Measurements from ENCODE around the gene KIF3A. TPM values are rescaled to one million over a fixed set of nuclear protein-coding genes. Genes with fewer than 3 reads are reported as not detected.

Gene KIF3A
- total RNA-seq, 4 donors from 2014 or later = 5.9 to 203 (median 19.5) TPM

DNA sequence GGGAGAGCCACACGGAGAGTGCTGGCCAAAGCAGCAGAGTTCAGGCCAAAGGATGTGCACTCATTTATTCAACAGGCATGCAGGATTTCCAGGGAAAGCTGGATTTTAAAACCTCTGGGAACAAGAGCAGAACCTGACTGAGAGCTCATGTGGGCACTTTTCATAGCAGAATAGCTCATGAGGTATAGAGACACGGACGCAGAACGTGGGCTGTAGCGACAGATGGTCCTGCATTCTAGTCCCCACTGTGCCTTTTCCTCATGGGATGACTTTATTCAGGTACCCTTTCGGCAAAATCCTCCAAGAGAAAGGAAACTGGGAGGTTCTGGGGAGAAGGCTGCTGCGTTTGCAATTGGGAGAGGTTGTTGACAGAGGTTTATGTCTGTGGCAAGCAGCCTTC is 58.2 kb downstream of the KIF3A start:
- no peaks in the 10 kb centered on the region for H3K27me3 ChIP-seq
- H3K4me1 ChIP-seq = peaks cover 0 to 6% of the 10 kb centered on the region in 2 donors
- DNase-seq = no peak
- intact Hi-C loops (cut with DNase I; ENCODE audit: low total_unique reads) = no loop called here
- no peaks in the 10 kb centered on the region for H3K9me3 ChIP-seq
- H3K36me3 ChIP-seq = no peaks in the 10 kb centered on the region
- H3K4me3 ChIP-seq = no peak overlapping the region
- TF ChIP-seq POLR2A (IDR thresholded peaks at IDR 0.05) = no peak
- TF ChIP-seq, protein P1, sequence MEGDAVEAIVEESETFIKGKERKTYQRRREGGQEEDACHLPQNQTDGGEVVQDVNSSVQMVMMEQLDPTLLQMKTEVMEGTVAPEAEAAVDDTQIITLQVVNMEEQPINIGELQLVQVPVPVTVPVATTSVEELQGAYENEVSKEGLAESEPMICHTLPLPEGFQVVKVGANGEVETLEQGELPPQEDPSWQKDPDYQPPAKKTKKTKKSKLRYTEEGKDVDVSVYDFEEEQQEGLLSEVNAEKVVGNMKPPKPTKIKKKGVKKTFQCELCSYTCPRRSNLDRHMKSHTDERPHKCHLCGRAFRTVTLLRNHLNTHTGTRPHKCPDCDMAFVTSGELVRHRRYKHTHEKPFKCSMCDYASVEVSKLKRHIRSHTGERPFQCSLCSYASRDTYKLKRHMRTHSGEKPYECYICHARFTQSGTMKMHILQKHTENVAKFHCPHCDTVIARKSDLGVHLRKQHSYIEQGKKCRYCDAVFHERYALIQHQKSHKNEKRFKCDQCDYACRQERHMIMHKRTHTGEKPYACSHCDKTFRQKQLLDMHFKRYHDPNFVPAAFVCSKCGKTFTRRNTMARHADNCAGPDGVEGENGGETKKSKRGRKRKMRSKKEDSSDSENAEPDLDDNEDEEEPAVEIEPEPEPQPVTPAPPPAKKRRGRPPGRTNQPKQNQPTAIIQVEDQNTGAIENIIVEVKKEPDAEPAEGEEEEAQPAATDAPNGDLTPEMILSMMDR (IDR thresholded peaks at IDR 0.05) = no peak
- no peak overlapping the region for H3K27ac ChIP-seq

DNA sequence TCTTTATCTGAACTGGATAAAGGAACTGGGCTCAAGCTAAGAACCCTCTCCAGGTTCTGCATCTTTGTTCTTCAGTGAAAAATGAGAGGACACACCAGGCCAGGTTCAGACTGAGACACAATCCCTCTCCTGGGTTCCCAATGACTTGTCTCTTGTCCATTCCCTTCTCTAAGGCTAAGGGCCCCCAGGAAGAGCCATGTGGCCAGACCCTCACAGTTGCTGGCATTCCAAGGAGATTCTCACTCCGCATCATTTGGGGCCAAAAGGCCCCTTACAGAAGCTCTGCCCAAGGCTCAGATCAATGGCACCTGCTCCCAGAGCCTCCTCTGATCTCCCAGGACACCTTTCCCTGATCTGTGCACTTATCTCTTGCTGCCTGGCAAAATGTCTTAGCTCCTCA is 58.6 kb downstream of the KIF3A start:
- DNase-seq = no peak
- Histone ChIP-seq H3K4me3 (no peak overlapping the region), H3K4me1 (peaks cover 0 to 6% of the 10 kb centered on the region in 2 donors), H3K9me3 (no peaks in the 10 kb centered on the region), H3K36me3 (no peaks in the 10 kb centered on the region), H3K27me3 (no peaks in the 10 kb centered on the region), H3K27ac (no peak overlapping the region)
- intact Hi-C loops (cut with DNase I; ENCODE audit: low total_unique reads) = no loop called here
- TF ChIP-seq, protein P1 (IDR thresholded peaks at IDR 0.05) = no peak
- TF ChIP-seq POLR2A (IDR thresholded peaks at IDR 0.05) = no peak

DNA sequence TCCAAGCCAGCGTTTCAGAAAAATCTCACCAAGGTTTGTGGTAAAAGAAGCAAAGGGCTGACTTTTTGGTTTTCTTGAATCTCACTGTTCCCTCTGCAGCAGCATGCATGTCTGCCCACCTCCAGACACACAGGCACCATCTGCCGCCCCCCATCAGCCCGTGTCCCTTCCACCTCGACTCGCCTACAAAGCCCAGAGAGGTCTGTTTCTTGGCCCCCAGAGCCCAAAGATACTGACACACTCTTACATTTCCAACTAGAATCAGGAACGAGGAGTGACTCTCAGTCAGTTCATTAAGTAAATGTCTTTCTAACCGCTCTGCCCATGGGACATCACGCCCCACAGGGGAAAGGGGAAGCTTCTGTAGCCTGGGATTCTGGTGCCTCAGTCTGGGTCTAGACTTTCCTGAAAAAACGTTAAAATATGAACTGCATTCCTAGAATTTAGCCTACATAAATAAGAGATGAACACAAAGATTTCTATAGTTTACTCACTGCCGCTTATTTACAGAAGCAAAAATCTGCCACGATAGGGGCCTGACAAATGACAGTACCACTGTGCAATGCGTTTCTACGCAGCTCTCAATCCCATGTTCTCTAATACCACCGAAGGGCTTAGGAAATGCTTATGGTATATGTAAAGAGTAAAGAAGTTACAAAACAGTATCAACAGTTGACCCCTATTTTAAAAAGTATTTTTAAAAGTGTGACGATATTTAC is 59.5 kb downstream of the KIF3A start:
- no peaks in the 10 kb centered on the region for H3K9me3 ChIP-seq
- H3K27ac ChIP-seq = no peak overlapping the region
- TF ChIP-seq, protein P1 (IDR thresholded peaks at IDR 0.05) = no peak
- TF ChIP-seq POLR2A (IDR thresholded peaks at IDR 0.05) = no peak
- intact Hi-C loops (cut with DNase I; ENCODE audit: low total_unique reads) = no loop called here
- H3K4me3 ChIP-seq = no peak overlapping the region
- H3K4me1 ChIP-seq = peaks cover 0 to 6% of the 10 kb centered on the region in 2 donors
- no peaks in the 10 kb centered on the region for H3K27me3 ChIP-seq
- no peaks in the 10 kb centered on the region for H3K36me3 ChIP-seq
- DNase-seq = no peak

DNA sequence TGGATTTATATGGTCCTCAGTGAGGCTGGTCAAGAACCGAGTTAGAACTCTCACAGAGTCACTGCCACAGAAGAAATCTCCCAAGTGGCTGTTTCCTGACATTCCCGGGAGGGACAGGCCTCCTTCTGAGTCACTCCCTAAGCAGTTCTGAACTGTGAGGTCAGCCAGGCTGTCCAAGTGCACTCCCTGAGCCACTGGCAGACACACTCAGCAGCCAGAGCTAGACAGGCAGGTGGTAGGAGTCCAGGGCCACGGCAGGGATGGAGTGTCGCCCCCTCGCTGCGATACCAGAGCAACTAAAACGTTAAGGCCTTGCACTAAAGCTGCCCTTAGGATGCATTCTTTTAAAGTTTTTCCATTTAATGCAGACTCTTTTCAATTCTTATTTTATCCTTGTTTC is 60.2 kb downstream of the KIF3A start:
- TF ChIP-seq, protein P1 (IDR thresholded peaks at IDR 0.05) = peak in 1 of 4 experiments; percentile 12
- TF ChIP-seq POLR2A (IDR thresholded peaks at IDR 0.05) = no peak
- intact Hi-C loops (cut with DNase I; ENCODE audit: low total_unique reads) = no loop called here
- no peak overlapping the region for H3K4me3 ChIP-seq
- H3K27me3 ChIP-seq = no peaks in the 10 kb centered on the region
- H3K9me3 ChIP-seq = no peaks in the 10 kb centered on the region
- H3K4me1 ChIP-seq = peaks cover 0 to 6% of the 10 kb centered on the region in 2 donors
- no peak overlapping the region for H3K27ac ChIP-seq
- DNase-seq = peak; percentile 28 to 38
- no peaks in the 10 kb centered on the region for H3K36me3 ChIP-seq

DNA sequence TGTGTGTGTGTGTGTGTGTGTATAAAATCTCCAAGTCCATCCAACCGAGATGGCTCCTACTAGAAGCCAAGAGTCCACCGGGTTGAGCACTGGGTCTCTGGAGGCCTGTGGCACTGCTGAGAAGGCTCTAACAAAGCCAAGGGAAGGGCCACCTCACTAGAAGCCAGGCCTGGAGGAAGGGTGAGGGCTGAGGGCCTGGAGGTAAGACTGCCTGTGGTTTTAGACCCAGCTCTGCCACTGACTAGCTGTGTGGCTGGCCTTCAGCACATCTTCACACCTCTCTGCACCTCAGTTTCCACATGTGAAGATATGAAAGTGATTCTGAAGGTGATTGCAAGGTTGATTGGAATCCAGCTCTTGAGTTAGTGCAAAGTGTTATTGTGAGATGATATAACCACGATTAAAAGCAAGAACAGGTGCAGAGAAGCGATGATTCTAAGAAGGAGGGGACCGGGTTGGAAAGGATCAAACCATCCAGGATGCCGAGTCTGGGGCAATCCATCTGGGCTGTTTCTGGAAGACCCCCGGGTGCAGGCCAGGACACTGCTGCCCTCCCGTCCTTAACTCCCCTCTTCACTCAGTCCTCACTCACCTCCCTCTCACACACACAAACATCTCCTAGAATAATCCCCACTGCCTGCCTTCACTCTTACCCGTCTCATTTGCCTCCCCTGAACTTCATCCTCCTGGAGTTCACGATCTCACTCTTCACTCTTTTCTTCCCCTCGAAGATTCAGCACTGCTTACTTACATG is 61.2 kb downstream of the KIF3A start:
- Histone ChIP-seq H3K4me1 (peaks cover 0 to 6% of the 10 kb centered on the region in 2 donors), H3K4me3 (no peak overlapping the region), H3K27me3 (no peaks in the 10 kb centered on the region), H3K9me3 (no peaks in the 10 kb centered on the region), H3K36me3 (no peaks in the 10 kb centered on the region), H3K27ac (no peak overlapping the region)
- intact Hi-C loops (cut with DNase I; ENCODE audit: low total_unique reads) = no loop called here
- TF ChIP-seq, protein P1 (IDR thresholded peaks at IDR 0.05) = no peak
- TF ChIP-seq POLR2A (IDR thresholded peaks at IDR 0.05) = no peak
- no peak for DNase-seq
